ENCODE results near the gene NPHP4.

GRCh38 chr1:5959087-5959486 is 33.1 kb downstream of the NPHP4 start:
- no peak for TF ChIP-seq POLR2AphosphoS5 (IDR thresholded peaks at IDR 0.05; ENCODE audit: borderline replicate concordance, low read depth, low read length)
- no peak for TF ChIP-seq EZH2 (IDR thresholded peaks at IDR 0.05)
- no peak for TF ChIP-seq FOXP2 (optimal IDR thresholded peaks at IDR 0.05; ENCODE audit: control extremely low read depth, extremely low read length, insufficient read depth)

Data from SK-N-MC (cell line).